HEK293 (cell line): ENCODE results near the gene BCL2A1.
"Not testable (repeated sequence)": the region's sequence is repeated elsewhere in the genome, so short reads cannot be mapped to it uniquely, and the experiment has no call there.

Source experiments
- CTCF ChIA-PET: fragments of 350-600 bp; formaldehyde crosslinking; extraction: SDS; loops from one replicate; lab custom pipeline; 2021; ENCODE audit warnings: antibody characterized with exemption; lab: Yijun Ruan, JAX
- POLR2A ChIA-PET: fragments of 300-600 bp; formaldehyde crosslinking; extraction: SDS; loops from one replicate; lab custom pipeline; 2020; ENCODE audit warnings: antibody characterized with exemption, inconsistent platforms; lab: Yijun Ruan, JAX
- H3K27ac ChIP-seq: fragments of 200-500 bp; sonication (Bioruptor generic); 2 replicates; pipeline ENCODE4 v1.5.1; 2014; ENCODE audit warnings: low read depth, low read length, control low read depth, inconsistent platforms; ENCODE audit errors: extremely low read depth
- H3K36me3 ChIP-seq, 2 experiments: fragments of 200-500 bp in 1 of 2; sonication (Bioruptor generic) in 1 of 2; 1 replicate in 1 of 2; 2 replicates in 1 of 2; pipeline ENCODE4 v1.5.1; 2014 to 2017; ENCODE audit warnings: inconsistent platforms in 2 of 2, low read length in 2 of 2; ENCODE audit not compliant: control insufficient read depth in 2 of 2, insufficient read depth in 1 of 2
- H3K4me1 ChIP-seq: fragments of 200-500 bp; sonication (Bioruptor generic); 2 replicates; pipeline ENCODE4 v1.5.1; 2014; ENCODE audit warnings: mild to moderate bottlenecking, low read length, inconsistent platforms; ENCODE audit not compliant: control insufficient read depth, insufficient read depth
- H3K4me3 ChIP-seq: 2 replicates; pipeline ENCODE4 v1.5.1; 2011; ENCODE audit warnings: low read depth, mild to moderate bottlenecking, control low read depth, low read length, moderate library complexity
- H3K9me3 ChIP-seq: fragments of 200-500 bp; sonication (Bioruptor generic); 2 replicates; pipeline ENCODE4 v1.5.1; 2014; ENCODE audit warnings: low read depth, low read length, inconsistent platforms; ENCODE audit not compliant: control insufficient read depth, insufficient read depth
- BCL11A ChIP-seq: fragments of 450-650 bp; formaldehyde crosslinking; IDR thresholded peaks from 2 replicates; pipeline ENCODE4 v1.5.1; 2016; ENCODE audit warnings: low read depth, missing biosample characterization, missing genetic modification characterization
- SALL2 ChIP-seq: fragments of 450-650 bp; formaldehyde crosslinking; IDR thresholded peaks from 2 replicates; pipeline ENCODE4 v1.5.0; 2017; ENCODE audit warnings: missing biosample characterization, mild to moderate bottlenecking, missing genetic modification characterization, borderline replicate concordance
- TSHZ1 ChIP-seq: fragments of 450-650 bp; formaldehyde crosslinking; IDR thresholded peaks from 2 replicates; pipeline ENCODE4 v1.5.1; 2016; ENCODE audit warnings: missing biosample characterization, missing genetic modification characterization, borderline replicate concordance
- WT1 ChIP-seq: fragments of 450-650 bp; formaldehyde crosslinking; IDR thresholded peaks from 2 replicates; pipeline ENCODE4 v1.5.1; 2016; ENCODE audit warnings: missing biosample characterization, missing genetic modification characterization
- YY2 ChIP-seq: fragments of 450-650 bp; formaldehyde crosslinking; IDR thresholded peaks from 2 replicates; pipeline ENCODE4 v1.5.1; 2016; ENCODE audit warnings: missing biosample characterization, missing genetic modification characterization
- ZBTB7A ChIP-seq: fragments of 450-650 bp; formaldehyde crosslinking; IDR thresholded peaks from 2 replicates; pipeline ENCODE4 v1.5.1; 2016; ENCODE audit warnings: low read depth, missing biosample characterization, missing genetic modification characterization
- ZBTB8A ChIP-seq: fragments of 450-650 bp; formaldehyde crosslinking; IDR thresholded peaks from 2 replicates; pipeline ENCODE4 v1.5.1; 2016; ENCODE audit warnings: missing biosample characterization, missing genetic modification characterization
- ZFHX2 ChIP-seq: fragments of 450-650 bp; formaldehyde crosslinking; conservative IDR thresholded peaks from 2 replicates; pipeline ENCODE4 v1.5.1; 2016; ENCODE audit warnings: missing biosample characterization, missing genetic modification characterization
- ZNF155 ChIP-seq: fragments of 450-650 bp; formaldehyde crosslinking; IDR thresholded peaks from 2 replicates; pipeline ENCODE4 v1.5.1; 2016; ENCODE audit warnings: missing biosample characterization, missing genetic modification characterization
- ZNF157 ChIP-seq: fragments of 450-650 bp; formaldehyde crosslinking; IDR thresholded peaks from 2 replicates; pipeline ENCODE4 v1.5.1; 2016; ENCODE audit warnings: missing biosample characterization, missing genetic modification characterization
- ZNF221 ChIP-seq: fragments of 450-650 bp; formaldehyde crosslinking; IDR thresholded peaks from 2 replicates; pipeline ENCODE4 v1.5.1; 2017; ENCODE audit warnings: missing biosample characterization, missing genetic modification characterization, borderline replicate concordance
- ZNF239 ChIP-seq: fragments of 450-650 bp; formaldehyde crosslinking; IDR thresholded peaks from 2 replicates; pipeline ENCODE4 v1.5.1; 2016; ENCODE audit warnings: missing biosample characterization, missing genetic modification characterization
- ZNF24 ChIP-seq: fragments of 450-650 bp; formaldehyde crosslinking; IDR thresholded peaks from 2 replicates; pipeline ENCODE4 v1.5.1; 2016; ENCODE audit warnings: missing biosample characterization, missing genetic modification characterization
- ZNF350 ChIP-seq: fragments of 450-650 bp; formaldehyde crosslinking; IDR thresholded peaks from 2 replicates; pipeline ENCODE4 v1.5.0; 2017; ENCODE audit warnings: missing biosample characterization, mild to moderate bottlenecking, missing genetic modification characterization
- ZNF394 ChIP-seq: fragments of 450-650 bp; formaldehyde crosslinking; IDR thresholded peaks from 2 replicates; pipeline ENCODE4 v1.5.1; 2016; ENCODE audit warnings: missing biosample characterization, missing genetic modification characterization, mild to moderate bottlenecking, moderate library complexity, borderline replicate concordance
- ZNF473 ChIP-seq: fragments of 450-650 bp; formaldehyde crosslinking; IDR thresholded peaks from 2 replicates; pipeline ENCODE4 v1.5.1; 2017; ENCODE audit warnings: missing biosample characterization, missing genetic modification characterization
- ZNF514 ChIP-seq: fragments of 450-650 bp; formaldehyde crosslinking; IDR thresholded peaks from 2 replicates; pipeline ENCODE4 v1.5.1; 2016; ENCODE audit warnings: missing biosample characterization, missing genetic modification characterization
- ZNF596 ChIP-seq: fragments of 450-650 bp; IDR thresholded peaks from 2 replicates; pipeline ENCODE4 v1.5.0; 2018; ENCODE audit warnings: missing biosample characterization, mild to moderate bottlenecking, missing genetic modification characterization, moderate library complexity
- ZNF629 ChIP-seq: fragments of 450-650 bp; formaldehyde crosslinking; IDR thresholded peaks from 2 replicates; pipeline ENCODE4 v1.5.1; 2017; ENCODE audit warnings: missing biosample characterization, missing genetic modification characterization
- ZNF677 ChIP-seq: fragments of 450-650 bp; IDR thresholded peaks from 2 replicates; pipeline ENCODE4 v1.5.0; 2018; ENCODE audit warnings: missing biosample characterization, mild to moderate bottlenecking, missing genetic modification characterization, moderate library complexity
- ZSCAN18 ChIP-seq: fragments of 450-650 bp; formaldehyde crosslinking; IDR thresholded peaks from 2 replicates; pipeline ENCODE4 v1.5.1; 2016; ENCODE audit warnings: missing biosample characterization, missing genetic modification characterization
- ZSCAN30 ChIP-seq: fragments of 450-650 bp; IDR thresholded peaks from 2 replicates; pipeline ENCODE4 v1.5.1; 2018; ENCODE audit warnings: missing biosample characterization, mild to moderate bottlenecking, missing genetic modification characterization, moderate library complexity

The BCL2A1 gene

GRCh38 chr15:79965846-79966630, 5.0 kb downstream of the BCL2A1 start (continued):
- TF ChIP-seq ZSCAN30 (no peak), ZNF394 (tag by site-specific recombination) (no peak), SALL2 (tag by site-specific recombination) (no peak), BCL11A (tag by site-specific recombination) (no peak)

GRCh38 chr15:79964232-79964805, 6.7 kb downstream of the BCL2A1 start:
- CTCF ChIA-PET: no interaction called here
- H3K4me3 ChIP-seq: no peak overlapping the region
- POLR2A ChIA-PET: no interaction called here
- no peaks in the 10 kb centered on the region for H3K36me3 ChIP-seq
- H3K27ac ChIP-seq: no peak overlapping the region
- TF ChIP-seq ZBTB8A (tag by site-specific recombination) (no peak), ZNF24 (tag by site-specific recombination) (no peak)
- H3K4me1 ChIP-seq: no peaks in the 10 kb centered on the region
- no peaks in the 10 kb centered on the region for H3K9me3 ChIP-seq

- H3K9me3 ChIP-seq, CTCF ChIA-PET, H3K36me3 ChIP-seq, H3K4me3 ChIP-seq, H3K4me1 ChIP-seq, POLR2A ChIA-PET, H3K27ac ChIP-seq: not testable (repeated sequence)
Observed at GRCh38 chr15:79962921-79963320, 8.1 kb downstream of the BCL2A1 start.

GRCh38 chr15:79962178-79962577, 8.8 kb downstream of the BCL2A1 start:
- H3K4me3 ChIP-seq: no peak overlapping the region
- no peaks in the 10 kb centered on the region for H3K36me3 ChIP-seq
- ChIA-PET POLR2A (no interaction called here), CTCF (no interaction called here)
- no peak overlapping the region for H3K27ac ChIP-seq
- no peaks in the 10 kb centered on the region for H3K4me1 ChIP-seq
- H3K9me3 ChIP-seq: no peaks in the 10 kb centered on the region
- TF ChIP-seq WT1 (tag by site-specific recombination) (no peak), ZNF514 (no peak), ZNF629 (tag by site-specific recombination) (no peak), ZNF596 (no peak), ZFHX2 (tag by site-specific recombination) (no peak), YY2 (tag by site-specific recombination) (no peak), ZNF221 (tag by site-specific recombination) (no peak), ZNF239 (no peak), ZNF677 (no peak), ZNF350 (tag by site-specific recombination) (no peak)

GRCh38 chr15:79960502-79961212, 10.3 kb downstream of the BCL2A1 start:
- H3K27ac ChIP-seq: no peak overlapping the region
- H3K4me1 ChIP-seq: no peaks in the 10 kb centered on the region
- no peaks in the 10 kb centered on the region for H3K36me3 ChIP-seq
- H3K4me3 ChIP-seq: no peak overlapping the region
- ChIA-PET POLR2A (no interaction called here), CTCF (no interaction called here)
- no peaks in the 10 kb centered on the region for H3K9me3 ChIP-seq
- TF ChIP-seq ZBTB7A (tag by site-specific recombination) (no peak), ZNF155 (tag by site-specific recombination) (no peak), ZNF473 (tag by site-specific recombination) (no peak), TSHZ1 (tag by site-specific recombination) (no peak), ZNF157 (tag by site-specific recombination) (no peak), ZSCAN18 (tag by site-specific recombination) (no peak)
